HepG2 (cell line): ENCODE data around the gene GNAS.

Source experiments
- CBFB ChIP-seq: sonication (generic); formaldehyde crosslinking; IDR thresholded peaks from 2 replicates; pipeline ENCODE4 v1.4.0; 2020; ENCODE audit warnings: missing genetic modification reagents
- EZH2 ChIP-seq: conservative IDR thresholded peaks from 2 replicates; pipeline ENCODE4 v1.6.1; 2012; ENCODE audit warnings: mild to moderate bottlenecking, low read depth, low read length, moderate library complexity
- PCBP2 ChIP-seq: fragments of 200-400 bp; formaldehyde crosslinking; optimal IDR thresholded peaks from 2 replicates; pipeline ENCODE3; 2018; ENCODE audit warnings: low read length, low read depth; ENCODE audit not compliant: poor library complexity, severe bottlenecking
- POLR2A ChIP-seq, 2 experiments: IDR thresholded peaks; 2 replicates each; pipeline ENCODE4 v1.6.1; 2011; ENCODE audit warnings: low read depth in 2 of 2, low read length in 2 of 2, mild to moderate bottlenecking in 1 of 2, moderate library complexity in 1 of 2; ENCODE audit not compliant: insufficient read depth in 1 of 2
- POLR2AphosphoS2 ChIP-seq: IDR thresholded peaks from 2 replicates; pipeline ENCODE4 v1.6.1; 2011; ENCODE audit warnings: low read depth, low read length, improper control_type of control experiment
- TBP ChIP-seq: sonication (generic); formaldehyde crosslinking; IDR thresholded peaks from 2 replicates; pipeline ENCODE4 v1.5.0; 2020; ENCODE audit warnings: missing genetic modification reagents
- ZNF777 ChIP-seq: sonication (generic); formaldehyde crosslinking; IDR thresholded peaks from 2 replicates; pipeline ENCODE4 v1.4.0; 2020; ENCODE audit warnings: missing genetic modification reagents
- ZZZ3 ChIP-seq: sonication (generic); formaldehyde crosslinking; IDR thresholded peaks from 2 replicates; pipeline ENCODE4 v1.4.0; 2020; ENCODE audit warnings: missing genetic modification reagents, mild to moderate bottlenecking, borderline replicate concordance
- TF ChIP-seq, protein P1 (sequence below): sonication (generic); formaldehyde crosslinking; IDR thresholded peaks from 2 replicates; pipeline ENCODE4 v1.8.1; 2023; ENCODE audit warnings: mild to moderate bottlenecking, missing genetic modification reagents

DNA sequence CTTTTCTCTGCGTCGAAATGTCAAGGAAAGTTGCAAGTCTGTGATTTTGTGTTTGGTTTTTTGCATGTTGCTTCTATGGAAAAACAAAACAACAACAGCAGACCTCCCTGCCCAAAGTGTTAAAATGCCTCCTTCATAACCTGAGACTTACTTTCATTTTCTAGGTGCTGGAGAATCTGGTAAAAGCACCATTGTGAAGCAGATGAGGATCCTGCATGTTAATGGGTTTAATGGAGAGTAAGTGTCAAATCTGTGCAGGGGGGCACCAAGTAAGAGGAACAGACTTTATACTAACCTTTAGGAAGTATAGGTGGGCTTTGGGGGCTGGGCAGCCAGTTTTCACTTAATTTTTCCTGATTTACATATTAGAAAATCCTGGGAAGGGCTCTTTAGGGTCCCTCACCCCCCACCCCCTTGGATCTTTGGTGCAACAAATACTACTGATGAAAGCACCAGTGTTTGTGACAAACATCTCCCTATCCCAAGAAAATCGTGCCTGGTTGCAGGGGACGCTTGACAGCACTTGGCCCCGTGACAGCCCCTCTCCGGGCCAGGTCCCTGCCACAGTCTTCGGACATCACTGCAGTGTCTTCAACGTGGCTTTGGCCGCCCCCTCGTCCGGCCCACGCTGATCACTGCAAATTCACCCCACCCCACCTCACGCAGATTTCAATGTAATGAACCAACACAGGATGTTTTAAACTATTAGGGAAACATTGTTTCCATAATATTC lies 43.1 kb downstream of the GNAS start:
- TF ChIP-seq PCBP2, result no peak
- TF ChIP-seq, protein P1, sequence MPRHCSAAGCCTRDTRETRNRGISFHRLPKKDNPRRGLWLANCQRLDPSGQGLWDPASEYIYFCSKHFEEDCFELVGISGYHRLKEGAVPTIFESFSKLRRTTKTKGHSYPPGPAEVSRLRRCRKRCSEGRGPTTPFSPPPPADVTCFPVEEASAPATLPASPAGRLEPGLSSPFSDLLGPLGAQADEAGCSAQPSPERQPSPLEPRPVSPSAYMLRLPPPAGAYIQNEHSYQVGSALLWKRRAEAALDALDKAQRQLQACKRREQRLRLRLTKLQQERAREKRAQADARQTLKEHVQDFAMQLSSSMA (CRISPR knock-in tag), result no peak
- TF ChIP-seq CBFB, result no peak
- no peak for TF ChIP-seq ZZZ3 (CRISPR knock-in tag)
- no peak for TF ChIP-seq EZH2
- 0 out of 4 replicates have a peak, but pooled peaks have one; percentile 5 to 7 for TF ChIP-seq POLR2A (IDR thresholded peaks at IDR 0.05; ENCODE audit: insufficient read depth in 1 of 2, low read depth in 2 of 2, low read length in 2 of 2)
- TF ChIP-seq POLR2AphosphoS2, result no peak
- no peak for TF ChIP-seq ZNF777 (CRISPR knock-in tag)
- TF ChIP-seq TBP (CRISPR knock-in tag), result no peak
